ENCODE measurements around the gene FOCAD.

- no peak for TF ChIP-seq EZH2 (IDR thresholded peaks at IDR 0.05; ENCODE audit: borderline replicate concordance, low read depth, low read length, poor library complexity, severe bottlenecking)
- no peak for TF ChIP-seq CTCF (conservative IDR thresholded peaks at IDR 0.05; ENCODE audit: low read depth, low read length)
Observed at GRCh38 chr9:20988061-20988460, 304.0 kb downstream of the FOCAD start.
